NOMO-1 treated with dmso at 0.1 percent for 144 hours (cell line): ENCODE data around the gene CREG2.
"Not testable (repeated sequence)": the region's sequence is repeated elsewhere in the genome, so short reads cannot be mapped to it uniquely, and the experiment has no call there.

Experiments used
- DNase-seq: peaks from one replicate; lab custom pipeline; 2025; ENCODE audit not compliant: unreplicated experiment; lab: John Stamatoyannopoulos, UW

The CREG2 gene

DNA sequence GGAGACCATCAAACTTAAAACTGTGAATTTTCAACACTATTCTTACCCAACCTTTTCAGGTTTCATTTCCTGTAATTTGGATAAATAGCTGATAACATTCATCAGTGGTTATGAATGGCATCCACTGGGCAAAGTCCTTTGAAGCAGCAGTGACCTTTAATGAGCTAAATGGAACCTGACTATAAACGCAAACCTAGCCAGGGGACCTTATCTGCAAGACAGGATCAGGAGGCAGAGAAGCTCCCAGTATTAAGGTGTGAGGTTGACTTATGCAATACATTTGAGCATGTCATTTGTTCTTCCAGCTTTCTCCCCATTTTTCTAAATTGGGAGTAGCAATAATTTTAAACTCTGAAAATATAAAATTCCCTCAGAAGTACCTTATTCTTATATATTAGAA lies 38.4 kb downstream of the CREG2 start:
- DNase-seq: no peak

GRCh38 chr2:101346909-101347308 lies 40.4 kb downstream of the CREG2 start:
- no peak for DNase-seq

- no peak for DNase-seq
Measured at GRCh38 chr2:101344137-101344536, 43.2 kb downstream of the CREG2 start.

- no peak for DNase-seq
Measured at GRCh38 chr2:101342625-101343008, 44.7 kb downstream of the CREG2 start.

GRCh38 chr2:101341901-101342624 lies 45.2 kb downstream of the CREG2 start:
- peak; percentile 37 for DNase-seq

GRCh38 chr2:101341421-101341820 lies 45.9 kb downstream of the CREG2 start:
- DNase-seq: no peak

DNA sequence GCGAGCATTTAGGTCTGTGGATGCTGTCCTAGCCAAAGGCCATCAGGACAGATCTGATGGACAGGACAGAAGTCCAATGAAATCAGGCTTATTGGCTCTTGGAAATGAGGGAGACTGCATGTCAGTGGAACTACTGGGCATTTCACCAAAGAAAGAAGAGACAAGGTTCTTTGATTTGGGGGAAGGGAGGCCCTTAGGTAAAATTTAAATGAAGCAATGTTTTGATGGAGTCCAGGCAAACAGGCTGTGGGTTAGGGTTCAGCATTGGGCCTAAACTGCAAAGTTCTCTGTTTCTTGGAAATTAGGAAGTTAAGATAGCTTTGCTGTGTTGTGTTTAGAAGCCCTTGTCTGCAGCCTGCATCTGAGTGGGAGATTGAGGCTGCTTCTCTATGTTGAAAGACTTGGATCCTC lies 47.2 kb downstream of the CREG2 start:
- DNase-seq: no peak

DNA sequence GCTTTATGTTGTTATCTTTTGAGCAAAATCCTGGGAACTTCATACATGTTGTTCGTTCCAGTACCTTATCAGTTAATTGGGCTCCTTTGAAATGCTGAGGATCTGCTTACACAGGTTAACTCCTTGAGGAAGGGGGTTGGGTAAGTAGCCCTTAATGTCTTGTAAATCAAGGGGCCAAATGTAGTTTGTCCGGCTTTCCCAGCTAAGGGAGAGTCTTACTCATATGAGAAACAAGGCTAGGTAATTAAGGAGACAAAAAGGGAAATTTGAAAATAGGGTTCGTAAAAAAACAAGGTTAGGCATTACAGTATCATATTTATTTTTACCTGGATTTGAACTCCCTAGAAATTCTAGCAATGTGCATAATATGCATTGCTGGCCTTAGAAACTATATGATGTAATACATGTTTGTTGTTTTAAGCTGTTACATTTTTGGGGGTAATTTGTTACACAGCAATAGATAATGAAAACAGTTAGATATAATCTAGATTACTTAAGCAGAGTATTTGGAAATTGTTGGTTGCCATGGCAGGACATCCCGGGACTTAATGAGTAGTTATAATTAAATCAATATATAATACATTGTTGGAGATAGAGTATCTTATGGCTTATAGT lies 47.9 kb downstream of the CREG2 start:
- DNase-seq: no peak

GRCh38 chr2:101337877-101338276 lies 49.4 kb downstream of the CREG2 start:
- no peak for DNase-seq

- DNase-seq: no peak
Measured at GRCh38 chr2:101332885-101333766, 54.2 kb downstream of the CREG2 start.

DNA sequence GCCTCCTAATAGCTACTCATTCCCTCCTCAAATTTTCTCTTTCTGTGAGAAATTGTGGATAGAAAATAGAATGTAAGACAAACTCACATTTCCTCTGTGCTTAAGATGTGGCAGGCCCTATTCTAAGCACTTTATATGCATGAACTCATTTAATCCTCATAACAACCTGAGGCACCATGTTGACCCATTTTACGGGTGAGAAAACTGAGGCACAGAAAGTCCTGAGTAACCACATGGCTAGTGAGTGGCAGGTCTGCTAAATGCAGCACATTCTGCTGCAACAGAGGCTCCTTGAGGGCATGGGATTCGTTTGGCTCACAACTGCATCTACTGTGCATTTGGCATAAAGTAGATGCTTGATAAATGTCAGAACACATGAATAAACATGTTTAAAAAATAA lies 56.1 kb downstream of the CREG2 start:
- no peak for DNase-seq

GRCh38 chr2:101330253-101330933 lies 56.9 kb downstream of the CREG2 start:
- DNase-seq: no peak

DNA sequence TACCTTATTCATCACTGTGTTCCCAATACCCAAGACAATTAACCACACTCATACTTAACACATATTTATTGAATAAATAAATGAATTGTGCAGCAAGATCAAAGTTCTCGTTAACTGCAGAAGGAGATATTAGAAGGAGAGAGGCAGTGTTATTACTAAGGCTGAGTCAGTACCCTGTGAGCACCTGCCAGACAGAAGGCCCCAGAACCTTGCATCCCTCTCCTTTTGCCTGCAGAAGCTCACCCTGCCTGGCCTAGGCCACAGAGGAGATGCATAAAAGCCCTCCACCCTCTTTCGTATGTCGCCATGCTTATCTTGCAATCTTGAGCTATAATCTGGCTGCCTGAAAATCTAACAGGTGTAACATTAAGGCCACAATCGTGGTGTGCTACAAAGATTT lies 58.3 kb downstream of the CREG2 start:
- DNase-seq: no peak

GRCh38 chr2:101328474-101329007 lies 58.8 kb downstream of the CREG2 start:
- peak; percentile 96 for DNase-seq

DNA sequence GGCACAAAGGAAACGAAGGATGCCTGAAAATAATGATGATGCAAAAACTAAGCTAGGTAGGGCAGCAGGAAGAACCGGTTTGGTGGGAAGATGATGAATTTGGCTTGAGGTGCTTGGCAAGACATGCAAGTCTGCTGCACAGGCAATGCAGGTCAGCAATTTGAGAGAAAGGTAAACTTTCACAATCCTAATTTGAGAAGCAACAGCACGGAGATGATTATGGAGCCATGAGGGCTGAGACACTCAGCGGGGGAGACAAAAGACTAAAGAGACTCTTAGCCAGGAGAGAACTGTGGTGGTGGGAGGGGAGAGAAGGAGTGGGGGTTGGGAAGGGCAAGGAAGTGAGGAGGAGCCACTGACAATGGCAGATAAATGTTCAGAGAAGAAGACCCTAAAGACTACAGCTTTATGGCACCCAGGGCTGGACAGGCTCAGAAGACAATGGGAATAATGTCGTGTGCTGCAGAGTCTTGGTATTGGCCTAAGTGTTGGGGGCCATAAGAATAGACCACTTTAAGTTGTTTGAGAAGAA lies 59.4 kb downstream of the CREG2 start:
- DNase-seq: no peak

DNA sequence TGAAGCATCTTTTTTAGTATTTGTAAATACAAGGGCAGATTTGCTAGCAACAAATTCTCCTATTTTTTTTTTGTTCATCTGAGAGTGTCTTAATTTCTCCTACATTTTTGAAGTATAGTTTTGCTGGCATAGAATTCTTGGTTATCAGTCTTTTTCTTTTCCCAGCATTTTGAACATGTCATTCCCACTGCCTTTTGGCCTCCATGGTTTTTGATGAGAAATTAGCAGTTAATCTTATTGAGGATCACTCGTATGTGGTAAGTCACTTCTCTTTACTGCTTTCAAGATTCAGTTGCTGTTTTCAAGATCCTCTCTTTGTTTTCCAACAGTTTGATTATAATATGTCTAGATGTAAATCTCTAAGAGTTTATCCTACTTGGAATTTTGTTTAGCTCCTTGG lies 61.9 kb downstream of the CREG2 start:
- DNase-seq: no peak

DNA sequence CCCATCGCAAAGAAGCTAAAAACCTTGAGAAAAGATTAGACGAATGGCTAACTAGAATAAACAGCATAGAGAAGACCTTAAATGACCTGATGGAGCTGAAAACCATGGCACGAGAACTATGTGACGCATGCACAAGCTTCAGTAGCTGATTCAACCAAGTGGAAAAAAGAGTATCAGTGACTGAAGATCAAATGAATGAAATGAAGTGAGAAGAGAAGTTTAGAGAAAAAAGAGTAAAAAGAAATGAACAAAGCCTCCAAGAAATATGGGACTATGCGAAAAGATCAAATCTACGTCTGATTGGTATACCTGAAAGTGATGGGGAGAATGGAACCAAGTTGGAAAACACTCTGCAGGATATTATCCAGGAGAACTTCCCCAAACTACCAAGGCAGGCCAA lies 70.7 kb downstream of the CREG2 start:
- DNase-seq: not testable (repeated sequence)

DNA sequence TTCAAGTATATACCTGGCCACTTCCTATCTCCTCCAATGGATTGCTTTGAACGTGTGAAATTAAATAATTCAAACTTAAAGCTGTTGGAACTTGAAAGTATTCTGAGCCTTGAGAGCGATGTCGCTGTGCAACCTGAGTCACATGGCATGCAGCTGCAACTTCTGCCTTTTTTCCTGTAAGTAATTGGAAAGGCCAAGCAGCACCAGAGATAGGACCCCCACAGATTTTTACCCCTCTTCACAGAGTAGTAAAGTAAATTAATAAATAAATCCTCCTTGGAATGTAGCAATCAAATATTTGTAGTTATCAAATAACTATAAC lies 75.6 kb downstream of the CREG2 start:
- peak; percentile 7 for DNase-seq

- DNase-seq: no peak
Measured at GRCh38 chr2:101310834-101311695, 76.2 kb downstream of the CREG2 start.
